HL-60 (cell line): Measurements from ENCODE around the gene KRTAP3-1.
"Not testable (repeated sequence)": the region's sequence is repeated elsewhere in the genome, so short reads cannot be mapped to it uniquely, and the experiment has no call there.

Source experiments
- DNase-seq, 2 experiments: peaks; one replicate each; pipeline ENCODE4 v3.0.0-alpha.2; 2010 to 2020; ENCODE audit warnings: low read depth in 1 of 2, low spot score in 1 of 2
- H3K27ac ChIP-seq: fragments of 250-450 bp; sonication (Bioruptor Pico); replicated peaks from 2 replicates; pipeline ENCODE4 v1.5.1; 2020; ENCODE audit warnings: mild to moderate bottlenecking, moderate library complexity
- H3K27me3 ChIP-seq: fragments of 250-450 bp; sonication (Bioruptor Pico); 2 replicates; pipeline ENCODE4 v1.5.1; 2021; ENCODE audit warnings: mild to moderate bottlenecking, moderate library complexity; ENCODE audit not compliant: insufficient read depth, poor library complexity, severe bottlenecking
- H3K4me3 ChIP-seq: replicated peaks from 2 replicates; pipeline ENCODE4 v1.5.1; 2011; ENCODE audit warnings: mild to moderate bottlenecking, control low read depth, low read length; ENCODE audit not compliant: insufficient read depth
- GABPA ChIP-seq: IDR thresholded peaks from 2 replicates; pipeline ENCODE4 v1.6.1; 2012; ENCODE audit warnings: low read depth
- POLR2AphosphoS5 ChIP-seq: IDR thresholded peaks from 2 replicates; pipeline ENCODE4 v1.6.1; 2012; ENCODE audit warnings: low read depth
- SPI1 ChIP-seq: IDR thresholded peaks from 2 replicates; pipeline ENCODE4 v1.6.1; 2012; ENCODE audit warnings: low read depth, mild to moderate bottlenecking, borderline replicate concordance
- TF ChIP-seq, protein P1 (sequence below): IDR thresholded peaks from one replicate; pipeline ENCODE4 v1.5.1; 2011; ENCODE audit warnings: low read length, control low read depth, inconsistent platforms; ENCODE audit not compliant: insufficient read depth
- TF ChIP-seq, protein P2 (sequence below): IDR thresholded peaks from 2 replicates; pipeline ENCODE4 v1.6.1; 2012; ENCODE audit warnings: low read depth; ENCODE audit not compliant: insufficient replicate concordance

The KRTAP3-1 gene

DNA sequence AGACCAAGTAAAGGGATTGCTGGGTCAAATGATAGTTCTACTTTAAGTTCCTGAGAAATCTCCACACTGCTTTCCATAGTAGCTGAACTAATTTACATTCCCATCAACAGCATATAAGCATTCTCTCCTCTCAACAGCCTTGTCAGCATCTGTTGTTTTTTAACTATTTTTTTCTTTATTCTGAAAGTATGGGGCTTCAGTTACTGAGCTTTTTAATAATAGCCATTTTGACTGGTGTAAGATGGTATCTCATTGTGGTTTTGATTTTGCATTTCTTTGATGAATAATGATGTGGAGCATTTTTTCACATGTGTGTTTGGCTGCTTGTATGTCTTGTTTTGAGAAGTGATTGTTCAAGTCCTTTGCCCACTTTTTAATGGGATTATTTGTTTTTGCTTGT, 43.6 kb upstream of the KRTAP3-1 start:
- H3K27ac ChIP-seq, result no peak overlapping the region
- H3K27me3 ChIP-seq, result no peaks in the 10 kb centered on the region
- DNase-seq, result no peak
- no peak overlapping the region for H3K4me3 ChIP-seq
- TF ChIP-seq SPI1 (no peak), GABPA (no peak), POLR2AphosphoS5 (no peak)
- TF ChIP-seq, protein P1, sequence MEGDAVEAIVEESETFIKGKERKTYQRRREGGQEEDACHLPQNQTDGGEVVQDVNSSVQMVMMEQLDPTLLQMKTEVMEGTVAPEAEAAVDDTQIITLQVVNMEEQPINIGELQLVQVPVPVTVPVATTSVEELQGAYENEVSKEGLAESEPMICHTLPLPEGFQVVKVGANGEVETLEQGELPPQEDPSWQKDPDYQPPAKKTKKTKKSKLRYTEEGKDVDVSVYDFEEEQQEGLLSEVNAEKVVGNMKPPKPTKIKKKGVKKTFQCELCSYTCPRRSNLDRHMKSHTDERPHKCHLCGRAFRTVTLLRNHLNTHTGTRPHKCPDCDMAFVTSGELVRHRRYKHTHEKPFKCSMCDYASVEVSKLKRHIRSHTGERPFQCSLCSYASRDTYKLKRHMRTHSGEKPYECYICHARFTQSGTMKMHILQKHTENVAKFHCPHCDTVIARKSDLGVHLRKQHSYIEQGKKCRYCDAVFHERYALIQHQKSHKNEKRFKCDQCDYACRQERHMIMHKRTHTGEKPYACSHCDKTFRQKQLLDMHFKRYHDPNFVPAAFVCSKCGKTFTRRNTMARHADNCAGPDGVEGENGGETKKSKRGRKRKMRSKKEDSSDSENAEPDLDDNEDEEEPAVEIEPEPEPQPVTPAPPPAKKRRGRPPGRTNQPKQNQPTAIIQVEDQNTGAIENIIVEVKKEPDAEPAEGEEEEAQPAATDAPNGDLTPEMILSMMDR, result no peak
- TF ChIP-seq, protein P2, sequence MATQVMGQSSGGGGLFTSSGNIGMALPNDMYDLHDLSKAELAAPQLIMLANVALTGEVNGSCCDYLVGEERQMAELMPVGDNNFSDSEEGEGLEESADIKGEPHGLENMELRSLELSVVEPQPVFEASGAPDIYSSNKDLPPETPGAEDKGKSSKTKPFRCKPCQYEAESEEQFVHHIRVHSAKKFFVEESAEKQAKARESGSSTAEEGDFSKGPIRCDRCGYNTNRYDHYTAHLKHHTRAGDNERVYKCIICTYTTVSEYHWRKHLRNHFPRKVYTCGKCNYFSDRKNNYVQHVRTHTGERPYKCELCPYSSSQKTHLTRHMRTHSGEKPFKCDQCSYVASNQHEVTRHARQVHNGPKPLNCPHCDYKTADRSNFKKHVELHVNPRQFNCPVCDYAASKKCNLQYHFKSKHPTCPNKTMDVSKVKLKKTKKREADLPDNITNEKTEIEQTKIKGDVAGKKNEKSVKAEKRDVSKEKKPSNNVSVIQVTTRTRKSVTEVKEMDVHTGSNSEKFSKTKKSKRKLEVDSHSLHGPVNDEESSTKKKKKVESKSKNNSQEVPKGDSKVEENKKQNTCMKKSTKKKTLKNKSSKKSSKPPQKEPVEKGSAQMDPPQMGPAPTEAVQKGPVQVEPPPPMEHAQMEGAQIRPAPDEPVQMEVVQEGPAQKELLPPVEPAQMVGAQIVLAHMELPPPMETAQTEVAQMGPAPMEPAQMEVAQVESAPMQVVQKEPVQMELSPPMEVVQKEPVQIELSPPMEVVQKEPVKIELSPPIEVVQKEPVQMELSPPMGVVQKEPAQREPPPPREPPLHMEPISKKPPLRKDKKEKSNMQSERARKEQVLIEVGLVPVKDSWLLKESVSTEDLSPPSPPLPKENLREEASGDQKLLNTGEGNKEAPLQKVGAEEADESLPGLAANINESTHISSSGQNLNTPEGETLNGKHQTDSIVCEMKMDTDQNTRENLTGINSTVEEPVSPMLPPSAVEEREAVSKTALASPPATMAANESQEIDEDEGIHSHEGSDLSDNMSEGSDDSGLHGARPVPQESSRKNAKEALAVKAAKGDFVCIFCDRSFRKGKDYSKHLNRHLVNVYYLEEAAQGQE, result no peak

DNA sequence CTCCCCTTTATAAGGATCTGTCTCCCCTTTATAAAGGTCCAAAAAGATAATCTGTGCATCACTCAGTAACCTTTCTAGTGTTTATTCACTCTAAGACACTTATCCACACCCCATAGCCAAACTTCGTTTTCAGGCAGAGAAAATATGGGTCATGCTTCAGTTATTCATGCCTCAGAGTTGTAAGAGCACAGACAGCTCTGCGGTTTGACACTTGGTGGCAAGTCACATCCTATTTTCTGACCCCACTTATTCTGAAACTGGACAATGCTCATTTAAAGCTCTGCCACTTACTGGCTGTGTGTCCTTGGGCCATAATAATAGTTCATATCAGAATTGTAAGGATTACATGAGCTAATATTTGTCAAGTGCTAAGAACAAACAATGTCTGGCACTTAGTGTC, 40.2 kb upstream of the KRTAP3-1 start:
- TF ChIP-seq, protein P2, result no peak
- TF ChIP-seq GABPA (no peak), SPI1 (no peak), POLR2AphosphoS5 (no peak)
- TF ChIP-seq, protein P1, result no peak
- Histone ChIP-seq H3K4me3 (no peak overlapping the region), H3K27me3 (no peaks in the 10 kb centered on the region), H3K27ac (no peak overlapping the region)
- DNase-seq, result no peak

DNA sequence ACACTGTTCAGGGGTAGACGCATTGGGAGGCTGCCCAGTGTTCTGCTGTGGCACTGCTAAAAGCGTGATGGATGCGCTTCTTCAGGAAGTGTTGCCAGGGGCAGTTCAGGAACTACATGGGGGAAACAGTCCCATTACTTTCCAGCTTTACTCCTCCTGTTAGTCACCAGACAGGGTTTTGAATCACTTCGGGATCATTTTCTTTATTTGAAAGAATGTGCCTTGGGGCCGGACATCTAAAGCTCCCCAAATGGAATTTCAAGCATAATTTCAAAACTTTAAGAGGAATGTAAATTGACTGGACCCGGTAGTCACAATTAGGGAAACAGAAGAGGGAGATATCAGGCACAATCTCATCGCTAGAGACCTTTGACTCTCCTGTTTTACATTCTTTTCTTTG, 39.5 kb upstream of the KRTAP3-1 start:
- no peak overlapping the region for H3K4me3 ChIP-seq
- no peak for DNase-seq
- TF ChIP-seq, protein P1, result no peak
- TF ChIP-seq, protein P2, result no peak
- TF ChIP-seq SPI1 (no peak), POLR2AphosphoS5 (no peak), GABPA (no peak)

DNA sequence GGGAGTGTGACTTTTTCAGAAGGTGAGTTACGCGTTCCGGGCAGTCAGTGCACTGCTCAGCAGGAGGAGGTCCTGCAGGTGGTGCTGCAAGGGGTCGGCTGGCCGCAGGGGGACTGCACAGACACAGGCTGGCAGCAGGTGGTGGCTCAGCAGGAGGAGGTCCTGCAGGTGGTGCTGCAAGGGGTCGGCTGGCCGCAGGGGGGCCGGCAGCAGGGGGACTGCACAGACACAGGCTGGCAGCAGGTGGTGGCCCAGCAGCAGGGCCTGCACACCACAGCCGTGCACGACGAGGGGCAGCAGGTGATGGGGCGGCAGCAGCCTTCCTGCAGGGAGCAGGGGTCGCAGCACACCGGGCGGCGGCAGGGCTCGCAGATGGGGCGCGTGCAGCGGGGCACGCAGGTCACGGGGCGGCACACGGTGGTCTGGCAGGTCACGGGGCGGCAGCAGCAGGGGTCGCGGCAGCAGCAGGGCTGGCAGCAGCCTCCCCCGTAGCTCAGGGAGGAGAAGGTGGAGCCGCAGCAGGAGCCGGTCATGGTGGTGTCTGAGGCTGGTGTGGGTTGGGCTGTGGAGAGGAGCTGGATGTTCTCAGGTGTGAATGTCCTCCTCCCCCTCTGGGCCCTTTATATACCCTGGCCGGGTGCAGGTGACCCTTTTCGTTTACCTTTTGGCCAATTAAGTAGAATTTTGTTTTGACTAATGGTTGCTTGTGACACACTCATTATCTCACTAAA, 38.0 kb upstream of the KRTAP3-1 start, which contains the start of gene KRTAP2-1:
TSS of gene KRTAP2-1 (minus strand) at position 582 of the 731 bp plus-strand sequence. CDS start at position 533, 49 bp downstream.
- not testable (repeated sequence) for DNase-seq, H3K27me3 ChIP-seq, H3K27ac ChIP-seq, H3K4me3 ChIP-seq

More for the DNA sequence above, 39.5 kb upstream of the KRTAP3-1 start:
- Histone ChIP-seq H3K27me3 (no peaks in the 10 kb centered on the region), H3K27ac (no peak overlapping the region)
